Activated T-cell treated with anti-CD3 and anti-CD28 coated beads, Interleukin-2, amount 50 U/mL, for 1 hour (primary cell): ENCODE results near the gene TSSC4.
A peak's percentile ranks its signal among the peaks of the same experiment; 100 is the strongest.

Experiments
- DNase-seq: peaks from one replicate; pipeline ENCODE4 v3.0.0-alpha.2; 2020

Gene TSSC4

DNA sequence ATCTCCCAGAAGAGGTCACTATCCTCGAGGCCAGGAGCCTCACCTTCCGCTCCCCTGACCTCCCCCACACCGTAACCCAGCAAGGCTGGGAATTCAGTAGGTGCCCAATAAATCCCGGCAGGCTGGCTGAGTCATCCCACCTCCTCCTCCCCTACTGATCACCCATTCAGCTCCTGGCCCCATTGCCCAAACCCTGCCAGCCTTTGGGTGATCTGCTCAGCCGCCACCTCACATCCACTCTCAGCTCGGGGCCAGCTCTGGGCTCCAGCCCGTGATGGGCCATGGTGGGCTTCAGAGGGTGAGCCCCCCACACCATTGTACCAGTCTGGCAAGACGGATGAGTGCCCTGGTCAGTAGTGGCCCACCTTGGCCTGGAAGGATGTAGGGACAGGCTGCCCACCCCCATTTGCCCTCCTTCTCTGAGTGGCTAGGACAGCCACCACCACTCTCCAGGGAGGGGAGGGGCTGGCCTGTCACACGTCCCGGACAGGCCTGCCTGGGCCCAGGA, 35.5 kb downstream of the TSSC4 start:
- no peak for DNase-seq

DNA sequence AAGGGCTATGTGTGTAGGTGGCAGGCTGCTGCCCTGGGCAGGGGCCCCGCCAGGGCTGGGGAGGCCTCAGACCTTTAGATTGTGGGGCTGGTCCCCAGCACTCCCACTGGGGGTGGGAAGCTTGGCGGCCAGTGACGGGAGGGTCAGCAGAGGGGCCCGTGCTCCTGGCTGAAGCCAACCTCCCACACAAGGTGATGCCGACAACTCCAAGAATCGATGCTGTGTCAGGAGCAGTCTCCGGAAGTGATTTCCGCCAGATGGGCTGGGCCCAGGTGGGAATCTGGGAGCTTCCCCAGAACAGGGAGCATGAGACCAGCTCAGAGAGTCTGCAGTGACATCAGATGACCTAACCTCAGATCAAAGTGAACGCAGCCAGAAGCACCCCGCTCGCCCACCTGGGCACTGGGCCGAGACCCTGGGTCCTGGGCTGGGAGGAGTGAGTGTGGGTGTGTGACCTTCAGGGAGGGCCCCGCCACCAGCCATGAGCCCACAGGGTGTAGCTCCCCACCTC, 36.0 kb downstream of the TSSC4 start:
- DNase-seq = no peak

DNA sequence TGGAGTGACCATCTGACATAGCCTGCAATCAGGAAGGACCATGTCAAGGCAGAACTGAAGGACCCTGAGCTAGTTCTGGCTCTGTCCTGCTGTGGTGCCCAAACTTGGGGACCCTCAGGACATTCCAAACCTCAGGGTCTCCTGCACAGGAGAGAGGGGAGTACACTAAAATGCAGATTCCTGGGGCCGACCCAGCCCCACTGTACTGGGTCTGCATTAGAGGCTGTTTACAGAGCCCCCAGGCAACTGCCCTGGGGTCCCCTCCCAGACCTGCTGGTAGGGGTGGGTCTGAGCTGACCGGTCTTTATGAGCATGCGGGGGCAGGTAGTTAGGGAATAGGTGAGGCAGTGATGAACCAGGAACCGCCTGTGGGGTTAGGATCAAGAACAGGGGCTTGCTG, 37.0 kb downstream of the TSSC4 start:
- DNase-seq = no peak

DNA sequence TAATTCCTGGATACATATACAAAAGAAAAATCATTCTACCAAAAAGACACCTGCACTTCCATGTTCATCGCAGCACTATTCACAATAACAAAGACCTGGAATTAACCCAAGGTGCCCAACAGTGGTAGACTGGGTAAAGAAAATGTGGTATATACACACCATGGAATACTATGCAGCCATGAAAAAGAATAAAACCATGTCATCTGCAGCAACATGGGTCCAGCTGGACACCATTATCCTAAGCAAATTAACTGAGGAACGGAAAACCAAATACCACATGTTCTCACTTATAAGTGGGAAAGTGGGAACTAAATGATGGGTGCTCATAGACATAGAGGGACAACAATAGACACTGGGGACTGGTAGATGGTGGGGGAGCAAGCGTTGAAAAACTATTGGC, 39.3 kb downstream of the TSSC4 start:
- DNase-seq = no peak

DNA sequence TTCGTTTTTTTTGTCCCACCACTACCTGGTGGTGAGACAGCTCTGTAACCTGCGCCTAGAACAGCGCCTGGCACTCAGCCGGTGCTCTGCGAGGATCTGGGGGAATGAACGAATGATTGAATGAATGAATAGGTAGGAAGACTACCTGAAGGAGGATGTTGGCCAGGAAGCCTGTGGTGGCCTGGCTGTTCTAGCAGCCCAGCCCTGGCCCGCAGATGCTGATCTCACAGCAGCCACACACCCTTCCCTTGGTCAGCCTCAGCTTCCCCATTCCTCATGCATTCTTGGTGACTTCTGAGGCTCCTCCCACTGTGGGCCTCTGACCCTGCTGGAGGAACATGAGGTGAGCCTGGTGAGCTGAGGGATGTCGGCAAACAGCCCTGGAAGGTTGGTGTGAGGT, 40.1 kb downstream of the TSSC4 start:
- DNase-seq = no peak

DNA sequence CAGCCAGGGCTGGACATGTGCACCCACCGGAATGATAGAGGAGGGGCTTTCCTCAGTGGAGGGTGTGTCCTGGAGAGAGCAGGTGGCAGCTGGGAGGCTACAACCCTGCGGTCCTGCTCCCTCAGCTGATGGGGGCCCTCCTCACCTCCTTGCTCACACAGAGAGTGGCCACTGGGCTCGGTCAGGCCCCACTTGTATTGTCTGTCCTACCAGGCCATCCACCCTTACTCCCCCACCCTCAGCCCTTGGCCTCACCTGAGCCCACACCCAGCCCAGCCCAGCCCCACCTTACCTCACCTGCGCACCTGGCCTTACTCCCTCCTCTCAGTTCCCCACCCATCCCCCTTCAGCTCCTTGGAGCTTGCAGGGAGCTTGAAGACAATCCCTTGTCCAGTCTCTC, 40.6 kb downstream of the TSSC4 start:
- peak; percentile 16 for DNase-seq

DNA sequence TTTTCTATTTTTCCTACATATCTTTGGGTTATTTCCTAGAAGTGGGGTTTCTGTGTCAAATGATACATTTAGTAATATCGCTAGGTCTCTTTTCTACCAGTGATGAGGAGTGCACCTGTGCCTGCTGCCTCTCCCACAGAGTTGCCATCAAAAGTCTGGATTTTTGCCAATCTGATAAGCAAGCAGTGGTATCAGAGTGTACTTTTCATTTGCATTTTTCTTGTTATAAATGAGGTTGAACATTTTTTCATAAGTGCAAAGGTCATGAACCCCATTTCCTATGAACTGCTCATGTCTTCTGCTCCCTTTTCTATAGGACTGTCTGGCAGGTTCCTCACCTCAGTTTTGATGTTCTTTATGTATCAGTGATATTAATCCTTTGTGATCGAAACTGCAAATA, 42.0 kb downstream of the TSSC4 start:
- peak; percentile 16 for DNase-seq

DNA sequence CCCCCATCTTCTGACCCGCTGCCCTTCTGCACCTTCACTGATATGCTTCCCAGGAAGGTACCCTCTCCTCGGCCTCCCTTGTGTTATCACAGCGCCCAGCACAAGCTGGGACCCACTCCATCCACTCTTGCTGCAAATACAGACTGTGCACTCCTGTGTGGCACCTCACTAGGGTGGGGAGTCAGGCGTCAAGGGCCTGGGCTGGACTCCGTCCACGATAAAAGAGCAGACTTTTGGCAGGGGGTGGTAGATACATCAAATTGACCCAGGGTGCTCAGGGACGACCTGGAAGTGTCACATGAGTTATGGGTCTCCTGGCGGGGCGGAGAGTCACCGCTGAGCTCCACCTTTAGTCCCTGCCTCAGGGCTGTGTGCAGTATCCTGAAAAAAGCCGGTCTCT, 42.9 kb downstream of the TSSC4 start:
- peak; percentile 18 for DNase-seq

DNA sequence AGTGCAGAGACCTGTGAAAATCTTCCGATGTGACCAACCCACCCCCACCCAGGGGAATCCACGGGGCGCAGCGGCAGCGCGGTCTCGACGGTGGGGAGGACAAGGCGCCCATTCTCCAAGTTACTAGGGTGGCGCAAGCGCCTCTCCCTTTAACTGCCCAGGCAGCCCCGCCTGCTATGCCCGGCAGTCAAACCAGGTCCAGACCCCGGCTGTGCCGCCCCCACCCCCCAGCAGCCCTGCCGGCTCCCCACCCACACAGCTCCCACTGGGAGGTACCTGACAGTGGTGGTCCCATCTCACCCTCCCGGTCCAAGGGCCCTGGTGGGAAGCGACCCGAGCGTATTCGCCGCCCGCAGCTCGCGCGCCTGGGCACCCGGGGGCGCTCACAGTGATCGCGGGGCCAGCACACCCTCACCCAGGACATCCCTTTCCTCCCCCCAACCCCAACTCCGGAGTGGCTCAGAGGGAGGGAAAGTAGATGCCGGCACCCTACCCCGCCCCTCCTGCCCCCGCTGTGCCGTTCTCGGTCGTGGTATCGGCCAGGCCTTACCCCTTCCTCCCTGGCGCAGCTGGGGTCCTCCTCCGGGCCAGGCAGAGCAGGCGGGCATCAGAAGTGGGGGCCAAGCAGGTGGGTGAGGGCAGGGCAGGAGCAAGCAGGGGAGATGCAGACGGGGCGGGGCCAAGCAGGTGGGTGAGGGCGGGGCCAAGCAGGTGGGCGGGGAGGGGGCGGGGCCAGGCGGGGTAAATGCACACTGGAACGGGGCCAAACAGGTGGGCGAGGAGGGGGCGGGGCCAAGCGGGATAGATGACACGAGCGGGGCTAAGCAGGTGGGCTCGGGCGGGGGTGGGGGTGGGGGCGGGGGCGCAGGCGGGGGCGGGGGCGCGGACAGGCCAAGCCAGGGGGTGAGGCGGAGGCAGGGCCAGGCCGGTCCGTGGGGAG, 43.6 kb downstream of the TSSC4 start, which contains the start of gene TRPM5:
Gene TRPM5, minus strand, starts transcription at position 634 of the 940 bp plus-strand sequence. CDS start 21,478 bp downstream, outside the sequence.
- DNase-seq = peak; percentile 79

DNA sequence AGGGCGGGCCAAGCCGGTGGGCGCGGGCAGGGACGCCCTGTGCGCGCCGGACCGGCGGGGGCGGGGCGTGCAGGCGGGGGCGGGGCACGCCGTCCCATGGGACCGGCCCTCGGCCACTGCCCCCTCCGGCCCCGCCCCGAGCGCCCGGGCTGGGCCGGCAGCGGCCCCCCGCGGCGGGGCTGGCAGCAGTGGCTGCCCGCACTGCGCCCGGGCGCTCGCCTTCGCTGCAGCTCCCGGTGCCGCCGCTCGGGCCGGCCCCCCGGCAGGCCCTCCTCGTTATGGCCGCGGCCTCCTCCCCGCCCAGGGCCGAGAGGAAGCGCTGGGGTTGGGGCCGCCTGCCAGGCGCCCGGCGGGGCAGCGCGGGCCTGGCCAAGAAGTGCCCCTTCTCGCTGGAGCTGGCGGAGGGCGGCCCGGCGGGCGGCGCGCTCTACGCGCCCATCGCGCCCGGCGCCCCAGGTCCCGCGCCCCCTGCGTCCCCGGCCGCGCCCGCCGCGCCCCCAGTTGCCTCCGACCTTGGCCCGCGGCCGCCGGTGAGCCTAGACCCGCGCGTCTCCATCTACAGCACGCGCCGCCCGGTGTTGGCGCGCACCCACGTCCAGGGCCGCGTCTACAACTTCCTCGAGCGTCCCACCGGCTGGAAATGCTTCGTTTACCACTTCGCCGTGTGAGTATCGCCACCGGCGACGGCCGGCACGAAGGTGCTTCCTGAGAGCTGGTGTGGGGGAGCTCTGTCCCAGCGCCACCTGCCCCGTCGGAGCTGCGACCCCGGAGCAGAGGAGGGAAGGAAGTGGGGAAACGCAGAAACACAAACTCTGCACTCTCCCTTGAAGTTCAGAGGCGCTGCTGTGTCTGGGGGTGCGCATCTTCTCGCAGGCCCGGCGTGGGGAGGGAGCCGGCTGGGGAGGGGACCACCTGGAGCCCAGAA, 44.5 kb downstream of the TSSC4 start, which contains the start of gene KCNQ1:
Gene KCNQ1, plus strand, starts transcription at position 188 of the 925 bp plus-strand sequence. Its CDS starts 91 bp downstream, at position 279.
- peak; percentile 49 for DNase-seq

DNA sequence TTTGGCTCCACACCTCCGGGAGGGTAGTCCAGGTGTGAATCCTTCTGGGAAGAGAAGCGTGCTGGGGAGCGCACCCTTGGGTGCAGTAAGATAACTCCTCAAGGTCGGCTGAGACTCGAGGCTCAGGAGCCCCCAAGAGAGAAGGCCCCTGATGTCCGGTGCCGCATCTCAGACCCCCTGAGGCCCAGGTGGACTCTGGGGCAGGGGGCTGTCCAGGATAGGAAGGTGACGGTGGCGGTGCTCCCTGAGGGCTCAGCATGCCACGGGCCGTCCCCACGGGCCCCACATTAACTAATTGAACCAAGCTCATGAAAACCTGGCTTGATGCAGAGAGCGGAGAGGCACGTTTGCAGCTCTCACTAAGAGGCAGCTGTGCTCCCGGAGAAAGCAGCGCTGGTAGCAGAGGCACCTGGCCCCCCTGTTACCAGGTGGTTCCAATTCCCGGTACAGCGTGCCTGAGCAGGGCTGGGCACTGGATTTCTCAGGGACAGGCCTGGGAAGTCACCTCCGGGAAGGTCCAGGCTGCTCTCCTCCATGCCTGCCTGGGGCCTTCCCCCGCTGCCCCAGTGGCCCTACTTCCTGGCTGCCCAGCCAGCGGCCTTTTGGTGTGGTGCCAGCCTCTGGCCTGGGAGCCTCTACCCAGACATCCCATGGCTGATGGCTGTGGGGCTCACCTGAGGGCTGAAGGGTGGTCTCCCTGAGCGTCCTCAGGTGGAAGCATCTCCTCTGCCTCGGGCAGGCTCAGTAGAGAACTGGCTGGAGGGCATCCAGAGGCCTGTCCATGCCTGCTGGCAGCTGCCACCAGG, 45.4 kb downstream of the TSSC4 start:
- DNase-seq = peak; percentile 26

DNA sequence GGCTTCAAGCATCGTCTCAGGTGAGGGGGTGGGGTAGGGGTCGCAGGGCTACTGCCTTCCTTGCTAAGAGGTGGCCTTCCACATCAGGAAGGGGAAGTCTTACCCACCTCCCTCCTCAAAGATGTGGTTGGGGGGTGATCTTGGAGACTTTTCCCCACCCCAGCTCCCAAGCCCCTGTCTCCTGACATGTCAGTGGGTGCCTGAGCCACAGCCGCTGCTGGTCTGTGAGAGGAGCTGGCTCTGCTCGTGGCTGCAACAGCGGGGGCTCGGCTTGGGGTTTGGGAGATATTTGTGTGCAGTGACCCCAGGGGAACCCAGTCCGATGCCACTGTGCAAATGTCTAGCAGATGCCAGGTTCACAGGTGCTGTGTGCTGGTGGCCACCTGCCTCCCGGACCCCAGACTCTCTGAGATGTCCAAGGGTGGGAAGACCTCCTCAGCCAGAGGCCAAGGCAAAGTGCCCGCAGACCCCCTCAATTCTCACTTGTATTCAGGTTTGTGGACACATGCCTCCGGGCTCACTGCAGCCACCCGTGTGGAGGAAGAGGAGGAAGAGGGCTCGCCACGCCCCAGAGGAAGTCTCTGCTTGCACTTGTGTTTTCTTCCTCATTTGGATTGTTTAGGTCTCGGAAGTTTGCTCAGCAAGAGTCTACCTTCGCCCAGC, 46.2 kb downstream of the TSSC4 start:
- DNase-seq = peak; percentile 28

DNA sequence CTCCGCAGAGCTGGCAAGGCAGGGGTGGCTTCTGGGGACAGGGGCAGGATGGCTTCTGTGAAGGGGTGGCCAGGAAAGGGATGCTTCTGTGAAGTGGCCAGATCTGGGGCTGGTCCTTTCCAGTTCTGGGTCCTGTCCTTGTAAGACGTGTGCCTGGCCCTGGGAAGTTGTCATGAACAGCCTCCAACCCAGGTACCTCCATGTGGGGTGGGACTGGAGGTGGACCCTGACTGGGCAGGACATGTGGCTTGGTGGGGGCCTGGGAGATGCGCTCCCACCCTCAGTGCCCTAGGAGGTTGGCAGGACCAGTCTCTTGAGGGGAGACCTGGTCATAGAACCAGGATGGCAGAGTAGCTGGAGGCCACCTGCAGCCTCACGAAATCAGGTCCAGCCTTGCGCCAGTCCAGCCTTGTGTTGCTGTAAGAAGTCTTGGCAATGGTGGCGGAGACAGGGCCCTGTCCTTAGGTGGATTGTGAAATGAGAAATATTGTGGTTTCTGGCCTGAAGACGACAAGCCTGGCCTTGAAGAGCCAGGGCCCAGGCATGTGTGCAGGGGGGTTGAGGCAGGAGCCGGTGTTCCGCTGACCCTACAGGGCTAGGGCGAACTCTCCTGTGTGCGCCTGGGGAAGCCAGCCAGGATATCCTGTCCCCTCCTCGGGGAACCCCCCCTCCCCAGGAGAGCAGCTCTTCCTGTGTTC, 46.9 kb downstream of the TSSC4 start:
- DNase-seq = no peak

DNA sequence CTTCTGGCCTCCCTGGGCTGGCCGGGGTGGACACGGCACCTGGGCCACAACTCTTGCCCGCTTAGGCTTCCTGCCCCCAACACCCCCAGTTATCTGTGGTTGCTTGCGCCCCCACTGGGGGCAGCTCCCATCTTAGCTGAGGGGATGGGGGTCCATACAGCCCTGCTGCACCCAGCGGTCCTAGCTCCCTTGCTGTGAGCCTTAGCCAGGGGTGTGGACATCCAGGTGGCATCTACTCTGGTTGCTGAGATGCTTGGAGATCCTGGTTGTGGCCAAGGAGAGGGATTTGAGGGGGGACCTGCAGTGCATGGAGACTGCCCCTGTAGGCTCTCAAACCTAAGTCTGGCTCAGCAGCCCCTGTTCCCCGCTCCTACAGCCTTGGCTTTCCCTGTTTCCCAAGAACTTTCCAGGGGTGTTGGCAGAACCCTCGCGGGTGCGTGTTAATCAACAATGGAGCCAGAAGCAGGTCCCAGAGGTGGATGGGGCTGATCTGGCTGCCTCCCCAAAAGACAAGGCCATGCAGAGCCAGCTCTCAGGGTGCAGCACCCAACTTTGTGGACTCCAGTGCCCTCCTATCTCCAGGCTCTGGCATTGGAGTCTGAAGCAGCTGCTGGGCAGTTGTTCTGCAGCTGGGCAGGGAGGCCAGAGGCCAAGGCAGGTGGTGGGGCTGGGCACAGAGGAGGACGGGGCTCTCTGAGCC, 47.6 kb downstream of the TSSC4 start:
- DNase-seq = peak; percentile 18

DNA sequence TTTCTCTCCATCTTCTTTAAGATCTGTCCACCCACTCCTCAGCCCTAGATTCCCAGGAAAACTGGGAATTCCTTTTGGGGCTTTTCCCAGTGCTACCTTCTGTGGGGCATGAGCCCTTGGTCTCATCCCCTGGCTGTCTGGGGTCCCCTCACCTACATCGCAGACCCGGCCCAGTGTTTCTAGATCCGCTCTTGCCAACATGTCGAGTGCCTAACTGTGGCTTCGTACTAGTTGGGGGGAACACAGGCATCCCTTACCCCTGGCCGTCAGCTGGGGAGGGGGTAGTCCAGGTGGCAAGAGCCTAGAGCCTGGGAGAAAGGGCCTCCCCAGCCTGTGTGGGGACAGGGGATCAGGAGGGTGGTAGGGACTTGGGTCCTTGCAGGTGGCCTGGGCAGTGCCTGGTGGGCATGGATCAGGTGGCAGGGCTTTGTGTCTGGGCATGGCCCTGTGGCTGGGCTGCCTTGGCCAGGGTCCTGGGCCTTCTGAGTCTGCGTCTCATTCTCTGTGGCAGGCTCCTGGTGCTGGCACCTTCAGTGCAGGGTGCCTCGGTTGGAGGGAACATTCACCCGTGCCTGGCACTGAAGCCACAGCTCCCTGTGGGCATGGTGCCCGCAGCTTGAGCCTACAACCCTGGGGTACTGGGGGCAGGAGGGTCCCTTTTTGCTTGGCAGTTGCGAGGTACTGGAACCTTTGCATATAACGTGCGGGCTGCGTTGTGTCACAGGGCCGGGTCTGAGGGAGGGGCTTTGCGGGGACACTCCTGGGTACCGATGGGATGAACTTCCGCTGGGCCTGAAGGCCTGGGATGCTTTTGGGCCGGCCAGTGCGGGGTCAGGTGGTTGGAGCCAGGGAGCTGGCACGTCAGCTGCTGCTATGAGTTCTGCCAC, 48.4 kb downstream of the TSSC4 start:
- DNase-seq = no peak

DNA sequence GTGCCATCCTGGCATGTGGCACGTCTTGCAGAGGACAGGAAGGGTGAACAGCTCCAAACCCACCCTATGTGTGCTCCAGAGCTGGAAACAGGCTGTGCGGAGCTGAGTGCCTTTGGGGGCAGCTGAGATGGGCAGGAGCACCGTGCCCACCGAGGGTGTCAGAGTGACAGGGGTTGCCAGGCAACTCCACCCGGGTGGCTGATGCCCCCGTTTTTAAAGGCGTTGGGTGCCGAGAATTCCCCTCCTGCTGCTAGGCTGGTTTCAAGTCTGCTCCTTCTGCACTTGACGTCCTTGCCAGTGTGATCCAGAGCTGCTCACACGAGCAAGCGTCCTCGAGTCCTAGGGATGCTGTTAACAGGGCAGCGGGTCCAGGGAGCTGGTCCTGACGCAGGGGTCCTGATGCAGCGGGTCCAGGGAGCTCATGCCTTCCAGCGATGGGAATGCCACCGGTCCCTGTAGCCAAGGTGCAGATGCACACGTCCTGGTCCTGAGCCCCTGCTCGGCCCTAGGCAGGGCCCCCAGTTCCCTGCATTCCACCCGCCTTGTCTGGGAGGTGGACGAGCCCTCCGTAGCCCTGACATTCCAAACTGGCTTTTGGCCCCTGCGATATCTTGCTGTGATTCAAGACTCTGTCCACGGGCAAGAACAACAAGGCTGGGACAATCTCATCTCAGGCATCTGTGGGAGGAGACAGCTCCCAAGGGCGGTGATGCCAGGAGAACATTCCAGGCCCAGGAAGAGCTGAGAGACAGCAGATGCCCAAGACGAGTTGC, 49.2 kb downstream of the TSSC4 start:
- no peak for DNase-seq

DNA sequence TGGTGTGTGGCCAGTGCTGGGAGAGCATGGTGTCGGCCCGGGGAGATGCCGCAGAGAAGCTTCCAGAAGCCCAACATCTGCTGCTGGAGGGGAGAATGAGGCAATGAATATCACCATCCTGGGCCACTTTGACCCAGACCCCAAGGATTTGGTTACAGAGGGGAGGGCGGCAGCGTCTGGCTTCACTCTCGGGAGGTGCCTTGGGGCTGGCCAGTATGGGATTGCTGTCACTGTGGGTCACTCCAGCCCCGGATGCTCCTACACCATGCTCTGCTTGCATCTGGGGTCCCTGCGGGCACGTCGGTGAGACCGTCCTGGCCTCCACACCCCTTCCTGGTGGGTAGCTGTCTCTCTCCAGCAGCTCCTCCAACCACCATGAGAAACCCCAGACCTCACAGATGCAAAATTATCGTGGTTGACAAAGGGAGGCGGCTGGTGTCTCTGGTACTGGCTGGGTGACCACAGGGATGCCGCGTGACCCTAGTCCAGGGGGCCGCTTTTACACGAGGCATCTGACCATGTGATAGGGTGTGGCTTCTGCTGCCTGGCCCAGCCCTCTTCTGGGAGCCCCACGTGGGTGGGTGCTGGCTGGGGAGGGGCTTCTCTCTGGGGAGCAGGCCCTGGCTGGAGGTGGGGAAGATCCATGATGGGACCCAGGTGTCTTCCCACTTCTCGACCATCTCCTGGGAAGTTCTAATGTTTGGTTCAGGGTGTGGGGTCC, 49.9 kb downstream of the TSSC4 start:
- no peak for DNase-seq

DNA sequence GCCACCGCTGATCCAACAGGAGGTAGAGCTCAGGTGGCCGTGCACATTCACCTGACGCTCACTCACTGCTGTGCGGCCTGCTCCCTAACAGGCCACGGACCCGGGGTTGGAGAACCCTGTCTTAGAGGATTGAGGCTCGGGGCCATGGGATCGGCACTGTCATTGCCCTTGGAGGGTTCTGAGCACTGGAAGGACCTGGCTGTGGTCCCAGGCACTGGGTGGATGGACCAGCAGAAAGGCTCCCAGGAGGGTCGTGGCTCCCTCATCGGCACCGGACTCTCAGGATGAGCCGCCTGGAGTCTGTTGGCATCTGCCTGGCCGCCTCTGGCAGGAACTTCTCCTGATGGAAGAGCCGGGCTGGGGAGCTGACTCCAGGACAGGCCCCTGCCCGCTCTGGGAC, 50.8 kb downstream of the TSSC4 start:
- DNase-seq = no peak
